ENCODE results near the gene TRIML1. TPM values are rescaled to one million over a fixed set of nuclear protein-coding genes. Genes with fewer than 3 reads are reported as not detected.

TRIML1 gene
- total RNA-seq, result not detected

- H3K4me1 ChIP-seq, result no peaks in the 10 kb centered on the region
- 97% methylated on average over 3 of the region's 3 CpGs for WGBS, 2 donors
- H3K4me3 ChIP-seq, result no peak within 1 kb of the TSS
- DNase-seq (ENCODE audit: low spot score in 2 of 2), result no peak
- H3K27ac ChIP-seq, result no peak within 1 kb of the TSS
- no peaks in the 10 kb centered on the region for H3K27me3 ChIP-seq
- H3K36me3 ChIP-seq, result no peaks in the 10 kb centered on the region
- TF ChIP-seq POLR2A (IDR thresholded peaks at IDR 0.05) (no peak), EP300 (IDR thresholded peaks at IDR 0.05) (no peak), CTCF (IDR thresholded peaks at IDR 0.05) (no peak)
- H3K9me3 ChIP-seq, result no peaks in the 10 kb centered on the region
Measured at GRCh38 chr4:188139141-188139540, at the start of gene TRIML1. TSS of gene TRIML1 (plus strand) at chr4:188139441. CDS start at chr4:188139559, 118 bp downstream.

DNA sequence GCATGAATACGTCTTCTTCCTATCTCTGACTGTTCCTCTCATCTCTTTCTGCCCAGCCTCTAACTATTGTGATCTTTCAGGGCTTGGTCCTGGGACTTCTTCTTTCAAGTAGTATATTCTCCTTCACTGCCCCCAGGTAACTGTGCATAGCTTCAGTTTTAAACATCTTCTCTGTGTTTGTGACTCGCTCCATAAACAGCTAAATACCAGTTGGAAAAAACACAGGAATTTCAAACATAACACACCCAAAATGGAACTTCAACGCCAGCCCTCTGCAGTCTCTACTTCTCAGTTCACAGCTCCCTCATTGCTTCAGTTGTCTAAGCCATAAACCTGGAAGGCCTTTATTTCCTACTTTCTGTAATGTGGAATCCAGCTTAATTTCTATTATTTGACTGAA, 46.4 kb upstream of the TRIML1 start:
- H3K36me3 ChIP-seq, result no peaks in the 10 kb centered on the region
- no peak overlapping the region for H3K27ac ChIP-seq
- no peaks in the 10 kb centered on the region for H3K9me3 ChIP-seq
- WGBS, 2 donors, result 78 to 83% methylated on average over 3 of the region's 3 CpGs
- no peaks in the 10 kb centered on the region for H3K4me1 ChIP-seq
- TF ChIP-seq CTCF (IDR thresholded peaks at IDR 0.05), result no peak
- no peak for TF ChIP-seq EP300 (IDR thresholded peaks at IDR 0.05)
- no peak for TF ChIP-seq POLR2A (IDR thresholded peaks at IDR 0.05)
- no peaks in the 10 kb centered on the region for H3K27me3 ChIP-seq
- no peak overlapping the region for H3K4me3 ChIP-seq
- DNase-seq (ENCODE audit: low spot score in 2 of 2), result no peak

- Histone ChIP-seq H3K36me3 (no peaks in the 10 kb centered on the region), H3K4me1 (no peaks in the 10 kb centered on the region), H3K27me3 (no peaks in the 10 kb centered on the region), H3K27ac (no peak overlapping the region), H3K9me3 (peaks cover 0 to 18% (median 2%) of the 10 kb centered on the region in 4 donors), H3K4me3 (no peak overlapping the region)
- 97 to 98% methylated on average over 39 to 40 of the region's 40 CpGs for WGBS, 2 donors
- TF ChIP-seq CTCF (IDR thresholded peaks at IDR 0.05) (no peak), POLR2A (IDR thresholded peaks at IDR 0.05) (no peak), EP300 (IDR thresholded peaks at IDR 0.05) (no peak)
- no peak for DNase-seq (ENCODE audit: low spot score in 2 of 2)
Measured at GRCh38 chr4:188106454-188106853, 32.8 kb upstream of the TRIML1 start.

- no peaks in the 10 kb centered on the region for H3K36me3 ChIP-seq
- peaks cover 0 to 13% (median 2%) of the 10 kb centered on the region in 4 donors for H3K9me3 ChIP-seq
- no peak for DNase-seq (ENCODE audit: low spot score in 2 of 2)
- no peaks in the 10 kb centered on the region for H3K27me3 ChIP-seq
- H3K4me1 ChIP-seq, result no peaks in the 10 kb centered on the region
- H3K27ac ChIP-seq, result no peak overlapping the region
- no peak overlapping the region for H3K4me3 ChIP-seq
- no peak for TF ChIP-seq EP300 (IDR thresholded peaks at IDR 0.05)
- no peak for TF ChIP-seq CTCF (IDR thresholded peaks at IDR 0.05)
- no peak for TF ChIP-seq POLR2A (IDR thresholded peaks at IDR 0.05)
- WGBS, 2 donors, result 50 to 51% methylated on average over 10 of the region's 10 CpGs
Measured at GRCh38 chr4:188107931-188108843, 31.1 kb upstream of the TRIML1 start.

- no peak within 1 kb of the TSS for H3K27ac ChIP-seq
- TF ChIP-seq EP300 (IDR thresholded peaks at IDR 0.05) (no peak), CTCF (IDR thresholded peaks at IDR 0.05) (no peak), POLR2A (IDR thresholded peaks at IDR 0.05) (no peak)
- 62 to 65% methylated on average over 11 of the region's 11 CpGs for WGBS, 2 donors
- no peaks in the 10 kb centered on the region for H3K4me1 ChIP-seq
- DNase-seq (ENCODE audit: low spot score in 2 of 2), result no peak
- H3K36me3 ChIP-seq, result no peaks in the 10 kb centered on the region
- H3K4me3 ChIP-seq, result no peak within 1 kb of the TSS
- peaks cover 0 to 13% (median 0%) of the 10 kb centered on the region in 4 donors for H3K9me3 ChIP-seq
- no peaks in the 10 kb centered on the region for H3K27me3 ChIP-seq
Measured at GRCh38 chr4:188109157-188109755, 30.0 kb upstream of the TRIML1 start, which contains the start of gene TRIML2. TSS of gene TRIML2 (minus strand) at chr4:188109603. CDS start at chr4:188105368, 4,235 bp downstream.
